Keratinocyte (primary cell): ENCODE measurements around the gene SIMC1.

Source experiments
- CTCF ChIP-seq, 3 experiments: IDR thresholded peaks in 1 of 3; conservative IDR thresholded peaks in 1 of 3; optimal IDR thresholded peaks in 1 of 3; 2 replicates in 2 of 3; 3 replicates in 1 of 3; pipeline versions ENCODE3 to v1.5.1; 2011; ENCODE audit warnings: low read length in 3 of 3, mild to moderate bottlenecking in 3 of 3, moderate library complexity in 2 of 3, control low read depth in 1 of 3, inconsistent platforms in 1 of 3; ENCODE audit not compliant: insufficient read depth in 2 of 3; ENCODE audit errors: extremely low read depth in 1 of 3
- EZH2 ChIP-seq: IDR thresholded peaks from one replicate; pipeline ENCODE4 v1.6.1; 2012; ENCODE audit warnings: inconsistent platforms, mild to moderate bottlenecking, low read length, moderate library complexity

- no peak for TF ChIP-seq CTCF (optimal IDR thresholded peaks at IDR 0.05 in 1 of 3, IDR thresholded peaks at IDR 0.05 in 1 of 3, conservative IDR thresholded peaks at IDR 0.05 in 1 of 3; ENCODE audit: extremely low read depth in 1 of 3, insufficient read depth in 2 of 3, low read length in 3 of 3)
- no peak for TF ChIP-seq EZH2
Observed at GRCh38 chr5:176382721-176383120, 144.5 kb downstream of the SIMC1 start.
